Left ventricle myocardium inferior (tissue), 1 donor: Measurements from ENCODE around the gene SP100. TPM values are rescaled to one million over a fixed set of nuclear protein-coding genes. Genes with fewer than 3 reads are reported as not detected.

Experiments
- DNase-seq: peaks from one replicate; pipeline ENCODE4 v3.0.0-alpha.2; 2020
- H3K27ac ChIP-seq: fragments of 200-600 bp; replicated peaks from 2 replicates; pipeline ENCODE4 v1.8.0; 2021
- H3K27me3 ChIP-seq: fragments of 200-600 bp; 2 replicates; pipeline ENCODE4 v1.8.0; 2021; ENCODE audit warnings: low read depth
- H3K36me3 ChIP-seq: fragments of 200-600 bp; 2 replicates; pipeline ENCODE4 v1.8.0; 2021
- H3K4me1 ChIP-seq: fragments of 200-600 bp; 2 replicates; pipeline ENCODE4 v1.8.0; 2021
- H3K4me3 ChIP-seq: fragments of 200-600 bp; 2 replicates; pipeline ENCODE4 v1.8.0; 2021; ENCODE audit warnings: mild to moderate bottlenecking, moderate library complexity
- H3K9me3 ChIP-seq: fragments of 200-600 bp; replicated peaks from 2 replicates; pipeline ENCODE4 v1.8.0; 2021
- CTCF ChIP-seq: fragments of 200-600 bp; IDR thresholded peaks from 2 replicates; pipeline ENCODE4 v1.8.0; 2021; ENCODE audit warnings: antibody characterized with exemption, mild to moderate bottlenecking, borderline replicate concordance
- intact Hi-C: fragments of 100-400 bp; cut with micrococcal nuclease; formaldehyde crosslinking; loops from one replicate; pipeline ENCODE4 v1.11.0; 2022
- long read RNA-seq: library from polyadenylated mRNA; unstranded; transcript quantifications from one replicate; pipeline ENCODE4 v2.0.0, GENCODE V29; 2021
- total RNA-seq: library from RNA; stranded (reverse); fragmentation: NEBNext Ultra II Directional; extraction: Animal tissue kit (Norgen Biotek cat#: 25700); gene quantifications from one replicate; pipeline ENCODE4 v1.2.1, GENCODE V29; 2021
- donor health status: DM: no; HTN: yes; CAD: no; lungs with severe emphysema.

Gene SP100
- 76.9 TPM for total RNA-seq
- long read RNA-seq, transcript SP100-205 (14 exons, 1,802 nt), result minor isoform, 20 of 139 reads
- long read RNA-seq, transcript SP100-204 (15 exons, 1,898 nt), result major isoform, 37 of 139 reads
- long read RNA-seq, partial matches to known transcripts, result 15 of 139 reads
- long read RNA-seq, other reads (novel, unspliced or antisense), result 63 of 139 reads

- intact Hi-C loops, result no loop called here
- Histone ChIP-seq H3K9me3 (no peaks in the 10 kb centered on the region), H3K27ac (peak within 1 kb of the TSS; percentile 94), H3K4me3 (peak within 1 kb of the TSS; percentile 68), H3K27me3 (no peaks in the 10 kb centered on the region), H3K4me1 (peaks cover 73% of the 10 kb centered on the region), H3K36me3 (no peaks in the 10 kb centered on the region)
- TF ChIP-seq CTCF, result no peak
- peak; percentile 74 for DNase-seq
Observed at GRCh38 chr2:230416061-230416721, at the start of gene SP100. SP100 (plus strand) TSS chr2:230416201; CDS start chr2:230416297, 96 bp downstream.

GRCh38 chr2:230382108-230382507 lies 33.9 kb upstream of the SP100 start:
- H3K27ac ChIP-seq, result no peak overlapping the region
- H3K4me3 ChIP-seq, result no peak overlapping the region
- no peaks in the 10 kb centered on the region for H3K27me3 ChIP-seq
- intact Hi-C loops, result no loop called here
- H3K36me3 ChIP-seq, result peaks cover 5% of the 10 kb centered on the region
- no peaks in the 10 kb centered on the region for H3K9me3 ChIP-seq
- no peak for TF ChIP-seq CTCF
- DNase-seq, result no peak
- H3K4me1 ChIP-seq, result peaks cover 10% of the 10 kb centered on the region

- no peak for DNase-seq
- TF ChIP-seq CTCF, result no peak
- Histone ChIP-seq H3K4me3 (no peak overlapping the region), H3K27ac (no peak overlapping the region), H3K9me3 (no peaks in the 10 kb centered on the region), H3K27me3 (no peaks in the 10 kb centered on the region), H3K36me3 (peaks cover 6% of the 10 kb centered on the region), H3K4me1 (peaks cover 10% of the 10 kb centered on the region)
- intact Hi-C loops, result no loop called here
Observed at GRCh38 chr2:230383453-230383852, 32.5 kb upstream of the SP100 start.

GRCh38 chr2:230384986-230385385 lies 31.0 kb upstream of the SP100 start:
- no peak overlapping the region for H3K27ac ChIP-seq
- H3K4me1 ChIP-seq, result peaks cover 10% of the 10 kb centered on the region
- no peak for DNase-seq
- H3K9me3 ChIP-seq, result no peaks in the 10 kb centered on the region
- intact Hi-C loops, result no loop called here
- H3K36me3 ChIP-seq, result peaks cover 22% of the 10 kb centered on the region
- H3K27me3 ChIP-seq, result no peaks in the 10 kb centered on the region
- TF ChIP-seq CTCF, result no peak
- H3K4me3 ChIP-seq, result no peak overlapping the region

- H3K36me3 ChIP-seq, result peaks cover 65% of the 10 kb centered on the region
- TF ChIP-seq CTCF, result no peak
- no peak for DNase-seq
- intact Hi-C loops, result no loop called here
- no peak overlapping the region for H3K27ac ChIP-seq
- H3K4me1 ChIP-seq, result peaks cover 3% of the 10 kb centered on the region
- H3K4me3 ChIP-seq, result no peak overlapping the region
- H3K27me3 ChIP-seq, result no peaks in the 10 kb centered on the region
- peaks cover 12% of the 10 kb centered on the region for H3K9me3 ChIP-seq
Observed at GRCh38 chr2:230394301-230394700, 21.7 kb upstream of the SP100 start.
